GM21390 (cell line): ENCODE results near the gene TBX22.
"Not testable (repeated sequence)": the region's sequence is repeated elsewhere in the genome, so short reads cannot be mapped to it uniquely, and the experiment has no call there.

Experiments
- ATAC-seq: cut with Tn5 transposase; IDR thresholded peaks from one replicate; pipeline ENCODE4 v1.9.1; 2021; ENCODE audit not compliant: unreplicated experiment

The TBX22 gene

GRCh38 chrX:80014141-80014940 lies at the start of gene TBX22:
TSS of gene TBX22 (plus strand) at chrX:80014753. CDS start at chrX:80022270, 7,517 bp downstream.
- ATAC-seq = no peak

GRCh38 chrX:79975605-79976004 lies 38.9 kb upstream of the TBX22 start:
- no peak for ATAC-seq

GRCh38 chrX:80004458-80004857 lies 10.1 kb upstream of the TBX22 start:
- ATAC-seq = no peak

GRCh38 chrX:80011522-80011921 lies 3.0 kb upstream of the TBX22 start:
- ATAC-seq = no peak

- ATAC-seq = no peak
These were observed 1.6 kb downstream of the TBX22 start for GRCh38 chrX:80016182-80016581.

GRCh38 chrX:80021621-80022020 lies 7.1 kb downstream of the TBX22 start:
- no peak for ATAC-seq

GRCh38 chrX:80022363-80023031 lies 7.9 kb downstream of the TBX22 start:
- no peak for ATAC-seq

- ATAC-seq = no peak
These were observed 11.6 kb downstream of the TBX22 start for GRCh38 chrX:80026116-80026515.

GRCh38 chrX:80066156-80066555 lies 51.6 kb downstream of the TBX22 start:
- ATAC-seq = not testable (repeated sequence)

- ATAC-seq = not testable (repeated sequence)
These were observed 61.1 kb downstream of the TBX22 start for GRCh38 chrX:80075625-80076024.
